ENCODE data around the gene DCAF4. TPM values are rescaled to one million over a fixed set of nuclear protein-coding genes. Genes with fewer than 3 reads are reported as not detected.
"Not testable (repeated sequence)": the region's sequence is repeated elsewhere in the genome, so short reads cannot be mapped to it uniquely, and the experiment has no call there.

DCAF4 gene
- total RNA-seq, 1 experiment from 2014 or later: 24.8 TPM

DNA sequence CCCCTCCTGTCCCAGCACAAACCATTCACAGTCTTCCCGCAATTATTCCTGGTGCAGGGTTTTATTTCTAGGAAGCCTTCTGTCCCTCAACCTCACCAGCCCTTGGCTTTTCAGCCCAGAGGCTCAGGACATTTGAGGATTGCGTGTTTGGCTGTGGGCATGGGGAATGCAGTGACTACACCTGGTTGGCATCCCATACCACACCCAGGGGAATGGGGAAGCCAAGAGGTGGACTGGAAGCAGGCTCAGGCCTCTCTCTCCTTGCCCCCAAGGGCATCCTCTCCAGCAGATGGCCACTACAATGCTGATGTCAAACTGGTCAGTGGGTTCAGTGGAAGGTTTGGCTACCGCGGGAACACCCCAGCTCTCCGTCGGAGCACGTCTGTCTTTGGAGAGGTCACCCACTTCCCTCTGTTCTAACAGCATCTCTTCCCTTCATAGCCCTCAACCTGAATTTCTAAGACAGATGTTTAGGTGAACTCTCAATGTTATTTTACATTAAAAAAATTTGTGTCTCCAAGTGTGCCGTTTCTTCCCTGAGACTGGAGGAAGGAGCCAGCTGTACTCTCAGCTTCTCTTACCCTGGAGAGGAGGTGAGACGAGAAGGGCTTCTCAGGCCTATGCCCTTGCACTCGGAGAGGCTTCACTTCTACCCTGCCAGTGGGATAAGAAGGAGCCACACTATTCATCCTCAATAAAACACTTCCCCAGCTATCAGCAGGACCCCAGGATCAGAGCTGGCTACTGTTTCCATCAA is 35.5 kb downstream of the DCAF4 start:
- DNase-seq (ENCODE audit: low spot score): no peak
- in situ Hi-C loops (cut with HindIII; ENCODE audit: low sequenced_read_pairs): no loop called here

- in situ Hi-C loops (cut with HindIII; ENCODE audit: low sequenced_read_pairs); DNase-seq (ENCODE audit: low spot score): not testable (repeated sequence)
Observed at GRCh38 chr14:72962336-72962754, 36.1 kb downstream of the DCAF4 start.

- in situ Hi-C loops (cut with HindIII; ENCODE audit: low sequenced_read_pairs): no loop called here
- DNase-seq (ENCODE audit: low spot score): peak; percentile 11
Observed at GRCh38 chr14:72962829-72963312, 36.6 kb downstream of the DCAF4 start.

DNA sequence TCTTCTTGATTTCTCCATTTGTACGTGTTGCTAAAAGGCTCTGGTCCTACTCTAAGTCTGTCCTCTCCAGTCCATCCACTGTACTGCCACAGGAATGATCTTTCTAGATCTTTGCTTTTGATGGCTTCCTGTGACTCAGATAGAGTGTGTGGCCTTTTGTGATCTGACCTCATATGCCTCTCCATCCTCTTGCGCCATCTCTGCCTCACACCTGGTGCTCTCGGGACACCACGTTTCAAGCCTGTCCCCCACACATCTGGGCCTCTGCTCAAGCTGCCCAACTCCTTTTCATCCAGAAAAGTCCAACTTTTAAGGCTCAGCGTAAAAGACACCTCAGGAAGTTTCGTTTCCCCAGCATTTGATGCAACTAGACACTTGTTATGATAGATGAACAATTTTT is 39.0 kb downstream of the DCAF4 start:
- no peak for DNase-seq (ENCODE audit: low spot score)

GRCh38 chr14:72966038-72966437 is 39.8 kb downstream of the DCAF4 start:
- in situ Hi-C loops (cut with HindIII; ENCODE audit: low sequenced_read_pairs): no loop called here
- DNase-seq (ENCODE audit: low spot score): no peak

More for the DNA sequence above, 39.0 kb downstream of the DCAF4 start:
- in situ Hi-C loops (cut with HindIII; ENCODE audit: low sequenced_read_pairs): no loop called here

DNA sequence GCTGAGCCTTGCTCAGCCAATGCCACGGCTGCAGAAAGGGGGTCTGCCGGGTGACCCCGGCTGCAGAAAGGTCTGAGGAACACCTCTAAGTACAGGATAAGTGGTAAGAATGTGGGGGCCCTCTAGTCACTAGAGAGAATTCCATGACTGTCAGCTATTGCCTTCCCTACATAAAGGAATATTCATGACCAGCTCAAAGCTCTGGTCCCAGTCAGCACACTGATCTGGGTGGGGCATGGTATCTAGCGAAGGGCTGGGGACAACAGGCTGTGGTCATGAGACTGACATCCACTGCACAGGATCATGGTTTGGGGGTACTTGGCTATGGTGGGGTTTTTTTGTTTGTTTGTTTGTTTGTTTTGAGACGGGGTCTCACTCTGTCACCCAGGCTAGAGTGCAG is 42.1 kb downstream of the DCAF4 start:
- DNase-seq (ENCODE audit: low spot score): no peak
- in situ Hi-C loops (cut with HindIII; ENCODE audit: low sequenced_read_pairs): no loop called here

DNA sequence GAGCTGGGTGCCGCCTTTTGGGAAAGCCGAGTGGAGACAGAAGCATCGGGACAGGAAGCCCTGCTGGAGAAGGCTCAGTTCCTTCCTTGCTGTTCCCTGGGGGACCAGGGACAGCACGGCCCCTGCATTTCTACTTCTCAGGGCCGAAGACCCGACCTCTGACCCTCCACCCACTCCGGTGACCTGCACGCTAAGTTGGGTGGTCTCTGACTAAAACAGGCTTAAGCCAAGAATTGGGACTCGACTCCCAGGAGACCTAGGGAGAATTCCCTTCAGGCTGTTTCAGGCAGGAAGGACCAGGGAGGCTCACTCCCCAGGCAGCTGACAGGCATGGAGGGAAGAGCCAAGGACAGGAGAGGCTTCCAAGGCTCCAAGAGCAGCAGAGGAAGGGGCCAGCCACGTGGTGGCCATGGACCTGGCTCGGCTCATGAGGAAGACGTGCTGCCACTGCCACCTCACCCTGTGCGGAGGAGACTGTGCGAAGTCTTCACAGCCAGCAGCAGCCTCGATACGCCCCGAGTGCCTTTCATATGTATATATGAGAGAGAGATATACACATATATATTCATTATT is 43.9 kb downstream of the DCAF4 start:
- DNase-seq (ENCODE audit: low spot score): no peak
- in situ Hi-C loops (cut with HindIII; ENCODE audit: low sequenced_read_pairs): no loop called here

DNA sequence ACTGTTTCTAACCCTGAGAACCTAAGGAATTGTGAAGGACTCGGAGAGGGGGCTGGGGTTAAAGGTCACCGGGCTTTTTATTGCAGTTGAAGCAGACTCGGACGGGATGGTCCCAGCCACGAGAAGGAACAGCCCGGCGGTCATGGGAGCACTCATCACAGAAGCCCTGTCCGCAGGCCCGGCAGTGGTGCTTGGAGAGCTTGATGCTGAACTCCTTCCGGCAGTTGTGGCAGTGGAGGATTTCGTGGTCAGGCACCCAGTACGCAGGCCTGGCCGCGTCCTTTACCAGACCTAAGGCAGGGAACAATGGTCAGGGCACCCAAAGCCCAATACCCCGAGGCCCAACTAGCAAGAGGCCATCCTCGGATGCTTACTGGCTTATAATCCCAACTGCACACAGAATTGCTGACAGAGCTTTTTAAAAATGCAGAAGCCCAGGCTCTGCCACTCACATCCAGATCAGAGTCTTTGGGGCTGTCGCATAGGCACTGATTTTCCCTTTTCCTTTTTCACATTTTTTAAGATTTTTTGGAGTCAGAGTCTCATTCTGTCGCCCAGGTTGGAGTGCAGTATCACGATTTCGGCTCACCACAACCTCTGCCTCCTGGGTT is 44.7 kb downstream of the DCAF4 start:
- in situ Hi-C loops (cut with HindIII; ENCODE audit: low sequenced_read_pairs): no loop called here
- no peak for DNase-seq (ENCODE audit: low spot score)

DNA sequence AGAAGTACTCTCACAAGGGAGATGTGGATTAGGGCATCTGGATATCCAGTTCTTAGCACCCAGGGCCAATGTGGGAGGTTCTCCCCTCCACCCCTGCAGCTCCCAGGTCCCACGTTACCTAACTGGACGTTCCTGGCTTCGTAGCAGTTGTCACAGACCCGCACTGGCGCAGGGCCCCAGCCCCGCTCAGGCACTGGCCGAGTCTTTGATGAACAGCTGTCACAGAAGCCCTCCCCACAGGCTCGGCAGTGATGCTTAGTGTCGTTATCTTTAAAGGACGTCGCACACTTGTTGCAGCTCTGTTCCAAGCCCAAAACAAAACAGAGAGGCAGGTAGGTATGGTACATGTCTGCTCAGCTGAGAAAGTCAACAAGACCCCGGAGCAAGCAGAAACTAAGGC is 48.4 kb downstream of the DCAF4 start:
- in situ Hi-C loops (cut with HindIII; ENCODE audit: low sequenced_read_pairs): no loop called here
- no peak for DNase-seq (ENCODE audit: low spot score)

DNA sequence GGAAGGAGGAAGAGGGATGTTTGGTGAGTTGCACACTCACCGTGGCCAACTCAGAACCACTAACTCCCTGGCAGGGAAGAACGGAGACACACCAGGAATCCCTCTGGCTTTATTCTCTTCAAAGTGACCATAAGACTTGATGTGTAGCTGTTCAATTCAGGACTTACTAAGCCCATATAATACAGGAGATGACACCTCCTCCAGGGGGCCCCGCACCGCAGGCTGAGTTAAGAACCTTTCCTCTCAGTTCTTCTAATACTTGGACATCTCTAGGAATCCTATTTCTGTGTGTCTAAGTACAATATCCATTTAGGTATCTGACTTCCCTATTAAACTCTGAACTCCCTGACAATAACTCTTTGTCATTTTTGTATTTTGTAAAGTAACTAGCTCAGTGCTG is 49.5 kb downstream of the DCAF4 start:
- DNase-seq (ENCODE audit: low spot score): no peak
- in situ Hi-C loops (cut with HindIII; ENCODE audit: low sequenced_read_pairs): no loop called here

GRCh38 chr14:72978856-72979255 is 52.6 kb downstream of the DCAF4 start:
- in situ Hi-C loops (cut with HindIII; ENCODE audit: low sequenced_read_pairs): no loop called here
- no peak for DNase-seq (ENCODE audit: low spot score)

- in situ Hi-C loops (cut with HindIII; ENCODE audit: low sequenced_read_pairs): no loop called here
- DNase-seq (ENCODE audit: low spot score): no peak
Observed at GRCh38 chr14:72980863-72981262, 54.6 kb downstream of the DCAF4 start.

DNA sequence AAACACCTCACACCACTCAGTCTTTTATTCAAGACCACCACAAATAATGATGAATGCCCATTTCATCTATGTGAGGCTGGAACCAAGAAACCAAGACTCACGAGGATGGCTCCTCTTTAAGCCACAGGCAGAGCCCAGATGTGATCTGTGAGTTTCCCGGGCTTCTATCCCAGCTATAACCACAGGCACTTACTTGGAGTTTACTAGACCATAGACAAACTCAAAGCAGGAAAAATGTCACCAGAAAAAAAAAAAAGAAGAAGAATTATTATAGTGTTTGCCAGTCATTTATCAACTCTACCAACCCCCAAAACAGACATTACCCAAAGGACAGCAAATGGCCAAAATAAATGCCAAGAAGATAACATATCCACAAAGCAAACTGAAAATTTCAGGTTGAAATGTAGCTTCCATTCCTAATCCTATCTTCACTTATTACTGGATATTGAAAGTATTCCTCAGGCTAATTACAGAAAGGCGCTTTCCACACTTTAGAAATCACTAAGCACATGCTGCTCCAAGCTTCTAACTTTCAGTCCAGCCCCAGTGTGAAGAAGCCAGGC is 56.0 kb downstream of the DCAF4 start:
- in situ Hi-C loops (cut with HindIII; ENCODE audit: low sequenced_read_pairs): no loop called here
- DNase-seq (ENCODE audit: low spot score): no peak

GRCh38 chr14:72986214-72986613 is 60.0 kb downstream of the DCAF4 start:
- in situ Hi-C loops (cut with HindIII; ENCODE audit: low sequenced_read_pairs): no loop called here
- no peak for DNase-seq (ENCODE audit: low spot score)

GRCh38 chr14:72986857-72987256 is 60.6 kb downstream of the DCAF4 start:
- DNase-seq (ENCODE audit: low spot score): no peak
- in situ Hi-C loops (cut with HindIII; ENCODE audit: low sequenced_read_pairs): no loop called here

DNA sequence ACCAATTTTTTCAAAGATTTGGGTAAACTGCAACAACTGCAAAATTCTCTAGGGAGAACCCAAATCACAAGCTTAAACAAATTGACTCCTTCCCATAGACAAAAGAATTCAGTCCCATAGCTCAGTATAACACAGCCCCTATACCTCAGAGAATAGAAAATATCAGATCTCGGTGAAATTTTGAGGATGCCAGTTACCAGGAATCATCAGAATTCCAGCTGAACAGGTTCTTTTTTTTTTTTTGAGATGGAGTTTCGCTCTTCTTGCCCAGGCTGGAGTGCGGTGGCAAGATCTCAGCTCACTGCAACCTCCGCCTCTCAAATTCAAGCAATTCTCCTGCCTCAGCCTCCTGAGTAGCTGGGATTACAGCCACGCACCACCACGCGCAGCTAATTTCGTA is 63.9 kb downstream of the DCAF4 start:
- in situ Hi-C loops (cut with HindIII; ENCODE audit: low sequenced_read_pairs): no loop called here
- no peak for DNase-seq (ENCODE audit: low spot score)

DNA sequence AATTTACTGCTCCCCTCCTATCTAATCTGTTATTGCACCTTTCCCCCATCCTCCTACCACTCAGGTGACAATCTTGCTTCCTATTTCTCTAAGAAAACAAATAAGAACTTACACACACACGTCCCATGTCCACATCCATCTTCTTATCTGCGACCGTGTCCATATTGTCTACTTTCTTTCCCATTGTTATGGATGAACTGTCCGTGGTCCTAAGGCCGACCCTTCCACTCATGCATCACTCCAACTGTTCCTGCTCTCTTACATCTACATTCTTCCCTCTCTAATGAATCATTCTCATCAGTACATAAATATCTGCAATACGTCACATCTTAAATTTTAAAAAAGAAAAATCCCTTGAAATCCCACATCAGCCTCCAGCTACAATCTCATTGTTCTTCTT is 70.7 kb downstream of the DCAF4 start:
- no peak for DNase-seq (ENCODE audit: low spot score)
- in situ Hi-C loops (cut with HindIII; ENCODE audit: low sequenced_read_pairs): no loop called here

GRCh38 chr14:72998252-72998903 is 72.1 kb downstream of the DCAF4 start:
- no peak for DNase-seq (ENCODE audit: low spot score)
- in situ Hi-C loops (cut with HindIII; ENCODE audit: low sequenced_read_pairs): no loop called here

DNA sequence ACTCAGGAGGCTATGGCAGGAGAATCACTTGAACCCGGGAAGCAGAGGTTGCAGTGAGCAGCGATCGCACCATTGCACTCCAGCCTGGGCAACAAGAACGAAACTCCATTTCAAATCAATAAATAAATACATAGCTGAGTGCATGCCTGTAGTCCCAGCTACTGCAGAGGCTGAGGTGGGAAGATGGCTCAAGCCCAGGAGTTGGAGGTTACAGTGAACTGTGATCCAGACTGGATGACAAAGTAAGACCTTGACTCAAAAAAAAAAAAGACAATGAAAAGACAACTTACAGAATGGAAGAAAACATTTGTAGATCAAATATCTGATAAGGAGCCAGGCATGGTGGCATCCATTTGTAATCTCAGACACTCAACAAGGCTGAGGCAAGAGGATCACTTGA is 73.1 kb downstream of the DCAF4 start:
- no peak for DNase-seq (ENCODE audit: low spot score)
- in situ Hi-C loops (cut with HindIII; ENCODE audit: low sequenced_read_pairs): no loop called here

GRCh38 chr14:73000073-73000472 is 73.8 kb downstream of the DCAF4 start:
- in situ Hi-C loops (cut with HindIII; ENCODE audit: low sequenced_read_pairs): no loop called here
- DNase-seq (ENCODE audit: low spot score): no peak

Data from G401 (cell line).